C4-2B (cell line): ENCODE data around the gene TPPP2.

Source experiments
- H3K27ac ChIP-seq: fragments of 450-650 bp; 2 replicates; pipeline ENCODE4 v1.5.1; 2017
- CTCF ChIP-seq: fragments of 450-650 bp; conservative IDR thresholded peaks from 2 replicates; pipeline ENCODE4 v1.5.1; 2017; ENCODE audit warnings: mild to moderate bottlenecking
- ZFX ChIP-seq: fragments of 450-650 bp; IDR thresholded peaks from 2 replicates; pipeline ENCODE4 v1.6.1; 2017

TPPP2 gene

GRCh38 chr14:21070610-21071224 lies 40.7 kb downstream of the TPPP2 start:
- TF ChIP-seq CTCF (no peak), ZFX (no peak)
- H3K27ac ChIP-seq: peak overlapping the region; percentile 67

GRCh38 chr14:21071225-21072030 lies 41.4 kb downstream of the TPPP2 start:
- H3K27ac ChIP-seq: peak overlapping the region; percentile 67; the same call in 1 of the 2 replicates
- no peak for TF ChIP-seq ZFX
- TF ChIP-seq CTCF: no peak

- no peak for TF ChIP-seq ZFX
- TF ChIP-seq CTCF: no peak
- no peak overlapping the region for H3K27ac ChIP-seq
These were observed 42.0 kb downstream of the TPPP2 start for GRCh38 chr14:21072031-21072473.

GRCh38 chr14:21072781-21073339 lies 42.8 kb downstream of the TPPP2 start:
- TF ChIP-seq CTCF (no peak), ZFX (no peak)
- H3K27ac ChIP-seq: no peak overlapping the region

GRCh38 chr14:21073921-21074320 lies 43.9 kb downstream of the TPPP2 start:
- TF ChIP-seq CTCF (no peak), ZFX (no peak)
- H3K27ac ChIP-seq: no peak overlapping the region

GRCh38 chr14:21074398-21075272 lies 44.6 kb downstream of the TPPP2 start:
- H3K27ac ChIP-seq: no peak overlapping the region
- no peak for TF ChIP-seq CTCF
